ENCODE results near the gene DRC3.
"Not testable (repeated sequence)": the region's sequence is repeated elsewhere in the genome, so short reads cannot be mapped to it uniquely, and the experiment has no call there.

The DRC3 gene

DNA sequence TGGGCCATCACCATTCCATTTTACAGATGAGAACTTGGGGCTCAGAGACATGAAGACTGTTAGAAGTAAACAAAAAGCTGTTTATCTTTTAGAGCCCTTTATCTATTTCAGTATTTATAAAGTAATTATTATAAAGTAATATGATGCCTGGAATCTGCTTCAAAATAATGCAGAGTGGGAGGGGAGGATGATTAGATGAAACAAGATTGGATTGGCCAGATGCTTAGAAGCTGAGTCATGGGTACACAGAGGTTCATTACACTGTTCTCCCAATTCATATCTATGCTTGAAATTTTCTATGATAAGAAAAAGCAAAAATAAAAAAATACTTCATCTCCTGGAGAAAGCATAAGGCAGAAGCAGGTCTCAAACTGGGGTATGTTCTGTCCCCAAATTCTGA lies 29.8 kb upstream of the DRC3 start:
- DNase-seq, result no peak

DNA sequence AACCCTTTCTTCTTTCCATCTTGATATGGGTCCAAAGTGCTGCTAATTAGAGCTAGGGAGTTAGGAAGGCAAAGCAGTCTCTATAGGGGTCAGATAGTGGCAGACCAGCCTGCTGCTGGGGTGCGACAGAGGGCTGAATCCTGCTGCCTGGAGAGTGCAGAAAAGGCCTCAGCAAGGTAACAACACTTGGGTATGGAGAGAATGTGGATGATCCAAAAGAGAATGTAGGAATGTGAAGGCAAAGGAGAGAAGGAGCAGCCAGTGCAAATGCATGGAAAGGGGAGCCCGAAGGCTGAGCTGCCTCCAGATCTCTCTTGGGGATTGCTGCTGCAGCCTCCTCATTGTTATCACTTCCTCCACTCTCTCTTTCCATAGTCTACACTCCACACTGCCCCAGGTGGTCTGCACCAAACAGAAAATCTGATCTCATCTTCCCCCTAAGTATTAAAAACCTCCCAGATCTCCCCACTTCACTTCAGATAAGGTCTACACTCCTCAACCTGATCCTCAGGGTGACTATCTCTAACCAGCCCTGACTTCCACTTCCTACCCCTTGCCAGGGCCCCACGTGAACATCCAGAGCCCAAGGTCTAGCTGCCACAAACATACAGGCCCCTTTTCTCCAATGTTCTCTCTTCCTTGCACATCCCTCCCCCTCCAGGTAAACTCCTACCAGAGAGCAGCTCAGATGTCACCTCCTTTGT lies 29.2 kb upstream of the DRC3 start:
- DNase-seq, result no peak

DNA sequence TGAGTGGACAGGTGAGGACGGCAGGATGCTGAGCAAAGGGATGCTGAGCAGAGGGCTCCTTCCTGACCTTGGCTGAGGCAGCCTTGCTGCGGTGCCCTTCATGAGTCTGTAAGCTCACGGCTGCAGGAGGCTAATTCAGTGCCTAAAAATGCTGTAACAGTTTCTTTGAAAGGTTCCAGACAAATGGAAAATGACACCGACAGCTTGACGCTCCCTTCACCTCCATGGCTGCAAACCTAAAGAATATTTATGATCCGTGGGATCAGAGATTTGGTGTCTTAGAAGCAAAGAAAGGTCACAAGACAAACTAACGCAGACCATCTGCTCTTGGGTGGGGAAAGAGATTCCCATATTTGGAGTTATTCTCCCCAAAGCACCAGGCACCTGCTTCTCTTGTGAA lies 28.4 kb upstream of the DRC3 start:
- no peak for DNase-seq

DNA sequence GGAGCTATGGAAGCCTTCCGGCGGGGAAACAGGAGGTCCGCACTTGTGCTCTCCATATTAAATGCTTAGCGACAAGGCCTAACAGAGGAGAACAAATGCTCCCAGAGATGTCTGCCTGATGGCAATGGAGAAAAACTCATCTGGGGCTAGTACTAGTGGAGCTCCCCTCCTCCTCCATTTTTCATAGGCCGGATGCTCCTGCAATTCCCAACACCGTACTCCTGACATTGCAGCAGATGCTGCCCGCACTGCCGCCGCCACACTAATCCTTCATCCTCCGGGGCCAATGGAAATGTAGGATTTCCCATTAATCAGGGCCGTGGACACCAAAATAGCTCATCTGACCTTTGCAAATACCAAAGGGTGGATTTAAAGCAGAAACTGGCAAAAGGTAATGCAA lies 27.9 kb upstream of the DRC3 start:
- no peak for DNase-seq

DNA sequence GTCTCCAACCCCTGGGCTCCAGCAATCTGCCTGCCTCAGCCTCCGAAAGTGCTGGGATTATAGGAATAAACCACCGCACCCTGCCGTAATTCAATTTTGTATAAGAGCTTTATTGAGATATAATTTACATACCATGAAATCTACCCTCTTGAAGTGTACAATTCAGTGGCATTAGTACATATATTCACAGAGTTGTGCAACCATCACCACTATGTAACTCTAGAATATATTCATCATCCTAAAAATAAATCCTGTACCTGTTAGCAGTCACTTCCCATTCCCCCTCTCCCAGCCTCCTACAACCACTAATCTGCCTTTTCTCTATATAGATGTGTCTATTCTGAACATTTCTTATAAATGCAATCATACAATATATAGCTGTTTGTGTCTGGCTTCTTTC lies 26.6 kb upstream of the DRC3 start:
- DNase-seq, result no peak

DNA sequence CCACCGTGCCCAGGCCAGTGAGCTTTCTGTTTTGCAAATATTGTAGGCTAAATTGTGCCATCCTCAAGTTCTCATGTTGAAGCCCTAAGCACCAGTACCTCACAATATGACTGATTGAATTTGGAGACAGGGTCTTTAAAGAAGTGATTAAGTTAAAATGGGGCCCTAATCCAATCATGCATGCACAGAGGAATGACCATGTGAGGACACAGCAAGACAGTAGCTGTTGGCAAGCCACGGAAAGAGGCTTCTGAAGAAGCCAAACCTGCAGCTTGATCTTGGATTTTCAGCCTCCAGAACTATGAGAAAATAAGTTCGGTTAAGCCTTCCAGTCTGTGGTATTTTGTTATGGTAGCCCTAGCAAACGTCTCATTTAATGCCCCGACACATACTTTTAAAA lies 25.4 kb upstream of the DRC3 start:
- no peak for DNase-seq

DNA sequence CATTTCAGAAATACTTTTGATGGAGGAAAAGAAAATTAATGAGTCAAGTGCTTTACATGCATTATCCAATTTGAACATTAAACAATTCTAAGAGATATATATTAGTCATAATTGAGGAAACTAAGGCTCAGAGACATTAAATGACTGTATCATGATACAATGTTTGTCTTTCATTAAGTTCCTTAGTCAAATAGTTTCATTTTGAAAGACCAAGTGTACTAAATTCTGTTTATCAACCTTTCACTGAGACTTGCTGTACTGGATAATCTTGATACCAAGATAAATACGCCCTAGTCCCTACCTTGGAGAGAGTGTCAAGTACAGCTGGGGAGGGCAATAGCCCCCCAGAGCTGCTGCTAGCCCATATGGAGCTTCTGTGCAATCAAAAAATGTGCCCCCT lies 24.7 kb upstream of the DRC3 start:
- no peak for DNase-seq

DNA sequence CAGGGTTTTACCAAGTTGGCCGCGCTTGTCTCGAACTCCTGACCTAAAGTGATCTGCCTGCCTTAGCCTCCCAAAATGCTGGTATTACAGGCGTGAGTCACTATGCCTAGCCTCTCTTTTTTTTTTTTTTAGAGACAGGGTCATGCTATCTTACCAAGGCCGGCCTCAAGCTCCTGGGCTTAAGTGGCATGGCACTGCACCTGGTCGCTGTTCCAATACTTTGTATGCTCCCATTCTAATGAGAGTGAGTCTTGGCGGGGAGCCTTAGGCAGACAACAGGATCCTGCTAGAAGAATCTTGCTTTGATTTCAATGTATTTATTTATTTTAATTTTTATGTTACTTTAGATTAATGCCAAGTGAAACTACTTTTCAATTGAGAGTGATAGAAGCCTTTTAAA lies 22.3 kb upstream of the DRC3 start:
- no peak for DNase-seq

DNA sequence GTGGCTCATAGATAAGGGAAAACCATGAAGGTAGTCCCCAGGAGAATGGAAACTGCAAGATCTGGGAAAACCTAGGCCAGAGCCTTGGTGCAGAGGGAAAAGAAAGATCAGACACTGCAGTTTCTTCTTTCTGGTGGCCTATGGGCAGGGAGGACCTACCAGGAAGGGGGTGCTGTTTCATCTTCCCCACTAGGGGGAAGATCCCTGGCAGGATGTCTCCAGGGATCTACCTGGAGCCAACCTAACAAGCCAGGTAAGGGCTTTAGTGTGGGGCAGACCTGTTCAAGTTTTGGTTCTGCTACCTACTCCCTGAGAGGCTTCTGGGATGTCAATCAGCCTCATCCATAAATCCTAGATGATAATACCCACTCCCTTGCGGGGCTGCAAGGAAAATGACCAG lies 21.9 kb upstream of the DRC3 start:
- DNase-seq, result no peak

DNA sequence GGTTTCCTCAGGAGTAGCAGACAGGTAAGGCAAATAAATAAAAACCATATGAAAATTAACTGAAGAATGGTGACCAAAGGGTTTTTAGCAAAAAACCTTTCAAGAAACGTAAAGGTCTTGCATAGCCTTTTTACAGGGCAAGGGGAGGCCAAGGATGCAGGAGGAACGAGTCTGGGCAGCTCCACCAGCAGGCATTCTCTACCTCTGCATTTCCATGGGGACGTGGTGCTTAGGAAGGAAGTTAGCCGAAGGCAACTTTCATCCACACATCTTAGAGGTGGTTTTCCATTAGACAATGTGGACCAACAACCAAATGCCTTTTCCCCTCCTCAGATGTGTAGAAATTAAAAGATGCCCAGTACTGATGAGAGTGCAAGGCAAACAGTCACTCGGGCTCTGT lies 21.1 kb upstream of the DRC3 start:
- no peak for DNase-seq

DNA sequence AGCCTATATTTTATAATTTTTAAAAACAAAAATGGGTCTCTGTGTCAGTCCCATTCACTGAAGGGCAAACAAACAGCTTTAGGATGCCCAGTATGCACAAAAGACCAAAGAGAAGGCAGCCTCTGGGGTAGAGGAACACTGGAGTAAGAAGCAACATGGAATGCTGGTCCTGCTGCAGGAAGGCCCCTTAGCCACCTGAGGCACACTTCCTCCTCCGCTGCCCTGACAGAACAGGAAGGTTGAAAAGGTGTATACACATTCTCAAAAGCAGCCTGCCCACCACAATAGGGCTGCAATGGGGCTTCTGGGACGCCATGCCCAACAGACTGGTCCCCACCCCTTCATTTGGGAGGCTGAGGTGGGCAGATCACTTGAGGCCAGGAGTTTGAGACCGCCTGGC lies 20.0 kb upstream of the DRC3 start:
- no peak for DNase-seq

DNA sequence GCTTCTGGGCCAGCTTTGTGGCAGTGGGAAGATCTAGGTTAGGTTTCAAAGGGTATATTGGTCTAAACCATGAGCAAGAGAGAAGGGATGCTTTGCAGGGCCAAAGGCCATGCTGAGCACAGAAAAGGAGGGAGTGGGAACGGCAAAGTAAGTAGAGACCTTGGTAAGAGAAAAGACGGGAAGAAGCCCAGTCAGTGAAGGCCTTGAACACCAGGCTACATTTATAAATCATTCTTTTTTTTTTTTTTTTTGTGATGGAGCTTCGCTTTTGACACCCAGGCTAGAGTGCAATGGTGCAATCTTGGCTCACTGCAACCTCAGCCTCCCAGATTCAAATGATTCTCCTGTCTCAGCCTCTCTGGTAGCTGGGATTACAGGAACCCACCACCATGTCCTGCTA lies 18.6 kb upstream of the DRC3 start:
- DNase-seq, result no peak

DNA sequence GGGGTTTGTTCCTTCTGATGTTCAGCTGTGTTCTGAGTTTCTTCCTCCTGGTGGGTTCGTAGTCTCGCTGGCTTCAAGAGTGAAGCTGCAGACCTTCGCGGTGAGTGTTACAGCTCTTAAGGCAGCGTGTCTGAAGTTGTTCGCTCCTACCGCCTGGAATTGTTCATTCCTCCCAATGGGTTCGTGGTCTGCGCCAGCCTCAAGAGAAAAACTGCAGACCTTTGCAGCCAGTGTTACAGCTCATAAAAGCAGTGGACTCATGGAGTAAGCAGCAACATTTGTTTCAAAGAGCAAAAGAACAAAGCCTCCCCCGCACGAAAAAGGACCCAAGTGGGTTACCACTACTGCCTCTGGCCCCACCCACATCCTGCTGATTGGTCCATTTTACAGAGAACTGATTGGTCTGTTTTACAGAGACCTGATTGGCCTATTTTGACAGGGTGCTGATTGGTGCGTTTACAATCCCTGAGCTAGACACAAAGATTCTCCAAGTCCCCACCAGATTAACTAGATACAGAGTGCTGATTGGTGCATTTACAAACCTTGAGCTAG lies 16.8 kb upstream of the DRC3 start:
- not testable (repeated sequence) for DNase-seq

DNA sequence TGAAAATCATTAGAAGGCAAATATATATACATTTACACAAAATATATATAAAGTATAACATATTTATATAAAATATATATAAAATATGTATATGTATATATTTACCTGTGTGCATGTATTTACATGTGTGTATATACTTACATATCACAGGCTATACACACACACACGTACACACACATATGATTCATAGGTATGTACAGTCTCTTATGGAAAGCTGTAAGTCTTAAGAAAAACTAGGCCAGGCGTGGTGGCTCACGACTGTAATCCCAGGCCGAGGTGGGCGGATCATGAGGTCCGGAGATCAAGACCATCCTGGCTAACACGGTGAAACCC lies 15.1 kb upstream of the DRC3 start:
- DNase-seq, result no peak

DNA sequence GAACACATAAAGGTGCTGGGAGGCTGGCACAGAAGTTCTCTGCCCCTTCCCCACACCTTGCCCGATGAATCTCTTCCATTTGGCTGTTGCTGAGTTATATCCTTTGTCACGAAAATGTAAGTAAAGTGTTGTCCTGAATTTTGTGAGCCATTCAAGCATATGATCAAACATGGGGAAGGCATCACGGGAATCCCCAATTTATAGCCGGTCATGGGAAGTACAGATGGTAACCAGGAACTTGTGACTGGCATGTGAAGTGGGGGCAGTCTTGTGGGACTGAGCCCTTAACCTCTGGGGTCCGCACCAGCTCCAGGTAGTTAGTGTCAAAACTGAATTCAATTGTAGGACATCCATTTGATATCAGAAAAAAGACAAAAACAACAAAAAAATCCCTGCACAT lies 13.7 kb upstream of the DRC3 start:
- no peak for DNase-seq

DNA sequence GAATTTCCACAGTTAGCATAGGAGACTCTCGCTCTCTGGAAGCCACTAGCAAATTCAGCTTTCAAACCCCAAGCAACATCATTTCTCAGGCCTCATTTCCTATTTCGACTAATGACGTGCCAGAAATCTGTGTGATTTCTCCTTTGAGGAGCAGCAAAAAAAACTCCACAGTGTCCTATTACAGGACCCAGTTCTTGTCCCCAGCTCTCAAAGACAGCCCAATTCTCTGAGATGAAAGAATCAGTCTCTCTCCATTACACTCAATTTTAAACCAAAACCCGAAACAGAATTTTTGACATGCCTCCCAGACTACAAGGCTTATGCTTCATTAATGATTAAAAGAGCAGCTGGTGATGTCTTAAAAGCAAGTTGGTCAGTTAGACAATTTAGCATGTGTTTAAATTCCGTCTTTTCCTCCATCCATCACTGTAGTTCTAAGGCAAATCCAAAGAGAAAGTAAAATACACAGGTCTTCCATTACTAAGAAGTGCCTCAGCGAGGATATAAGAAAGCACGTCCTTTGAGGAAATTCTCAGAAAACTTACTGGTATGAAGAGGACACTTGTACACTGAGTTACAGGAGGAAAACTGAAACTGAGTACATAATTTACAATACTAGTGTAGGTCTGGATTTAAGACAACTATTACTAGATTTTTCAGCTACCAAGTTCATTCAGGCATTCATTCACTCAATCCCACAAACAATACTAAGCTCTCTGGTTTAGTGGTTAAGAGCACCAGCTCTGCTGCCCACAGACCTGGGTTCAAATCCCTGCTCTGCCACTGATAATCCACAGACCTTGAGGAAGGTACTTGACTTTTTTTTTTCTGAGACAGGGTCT lies 12.9 kb upstream of the DRC3 start:
- no peak for DNase-seq

DNA sequence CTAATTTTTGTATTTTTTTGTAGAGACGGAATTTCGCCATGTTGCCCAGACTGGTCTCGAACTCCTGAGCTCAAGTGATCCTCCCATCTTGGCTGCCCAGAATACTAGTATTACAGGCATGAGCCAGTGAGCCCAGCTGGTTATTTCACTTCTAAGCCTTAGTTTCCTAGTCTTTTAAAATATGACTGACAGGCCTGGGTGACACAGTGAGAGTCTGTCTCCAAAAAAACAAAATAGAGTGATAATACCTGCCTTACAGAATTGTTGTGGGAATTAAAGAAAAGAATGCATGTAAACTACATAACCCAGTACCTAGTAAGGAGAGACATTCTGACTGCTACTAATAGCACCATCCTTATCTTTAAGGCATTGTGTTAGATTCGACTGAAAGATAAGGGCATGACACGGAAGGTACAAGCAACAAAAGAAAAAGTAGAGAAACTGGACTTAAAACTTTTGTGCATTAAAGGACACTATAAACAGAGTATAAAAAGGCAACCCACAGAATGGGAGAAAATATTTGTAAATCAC lies 12.1 kb upstream of the DRC3 start:
- no peak for DNase-seq

DNA sequence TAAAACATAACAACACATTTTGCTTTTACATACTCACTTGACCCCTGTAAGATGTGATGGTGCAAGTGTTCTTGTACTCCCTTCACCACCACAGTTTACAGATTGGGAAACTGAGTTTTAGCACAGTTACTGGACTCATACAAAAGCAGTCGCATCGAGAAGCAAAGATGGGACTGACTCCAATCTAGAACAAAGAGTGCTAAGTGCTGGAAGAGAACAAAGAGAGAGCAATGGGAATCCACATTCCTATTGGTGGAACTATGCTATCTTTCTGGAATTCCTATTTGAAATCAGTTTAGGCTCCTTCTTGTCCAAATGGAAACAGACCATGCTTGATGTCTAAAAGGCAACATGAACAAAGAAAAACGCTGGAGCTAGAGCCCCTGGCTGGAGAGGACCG lies 9.6 kb upstream of the DRC3 start:
- no peak for DNase-seq

DNA sequence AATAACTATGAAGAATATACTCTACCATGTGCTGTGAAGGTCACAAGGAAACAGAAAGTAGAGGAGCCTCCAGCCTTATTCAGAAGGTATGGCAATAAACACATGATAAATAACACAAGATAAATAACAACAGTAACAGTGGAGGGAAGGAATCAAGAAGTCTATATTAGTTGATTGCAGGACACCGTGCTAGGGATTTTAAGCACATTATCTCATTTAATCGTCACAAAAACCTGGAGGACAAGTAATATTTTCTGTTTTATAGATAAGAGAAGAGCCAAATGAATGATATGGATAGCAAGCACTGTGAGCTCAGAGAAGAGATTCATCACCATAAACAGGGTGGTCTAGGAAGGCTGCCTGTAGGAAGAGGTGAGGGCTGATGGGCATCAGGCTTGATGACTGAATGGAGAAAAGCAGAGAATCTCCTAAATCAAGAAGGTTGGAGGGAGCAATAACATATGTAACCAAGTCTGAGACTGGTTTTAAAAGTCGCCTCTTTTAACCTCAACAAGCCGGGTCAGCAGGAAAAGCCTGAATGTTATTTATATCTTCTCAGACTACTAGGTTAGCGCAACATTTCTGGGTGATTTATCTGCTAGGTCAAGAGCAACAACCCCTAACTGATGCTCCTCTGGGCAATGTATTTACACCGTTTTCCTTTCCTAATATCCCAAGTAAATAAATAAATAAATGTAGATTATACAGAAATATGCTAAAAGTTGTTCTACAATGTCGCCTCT lies 8.8 kb upstream of the DRC3 start:
- DNase-seq, result no peak

DNA sequence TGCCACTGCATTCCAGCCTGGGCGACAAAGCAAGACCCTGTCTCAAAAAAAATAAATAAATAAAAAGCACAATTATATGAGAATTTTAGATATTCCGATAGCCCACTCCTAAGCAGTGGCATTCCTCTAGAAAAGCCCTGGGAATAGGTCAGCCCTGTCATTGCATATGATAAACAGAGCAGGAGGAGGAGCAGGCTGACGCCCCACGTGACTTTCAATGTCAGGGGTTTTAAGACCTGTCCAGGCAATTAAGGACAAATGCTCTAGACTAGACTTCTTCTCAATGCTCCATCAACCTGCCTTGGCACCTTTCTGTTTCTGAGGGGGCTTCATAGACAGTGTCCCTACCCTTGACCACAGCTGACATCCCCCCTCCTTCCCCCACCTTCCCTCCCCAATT lies 8.0 kb upstream of the DRC3 start:
- DNase-seq, result no peak

DNA sequence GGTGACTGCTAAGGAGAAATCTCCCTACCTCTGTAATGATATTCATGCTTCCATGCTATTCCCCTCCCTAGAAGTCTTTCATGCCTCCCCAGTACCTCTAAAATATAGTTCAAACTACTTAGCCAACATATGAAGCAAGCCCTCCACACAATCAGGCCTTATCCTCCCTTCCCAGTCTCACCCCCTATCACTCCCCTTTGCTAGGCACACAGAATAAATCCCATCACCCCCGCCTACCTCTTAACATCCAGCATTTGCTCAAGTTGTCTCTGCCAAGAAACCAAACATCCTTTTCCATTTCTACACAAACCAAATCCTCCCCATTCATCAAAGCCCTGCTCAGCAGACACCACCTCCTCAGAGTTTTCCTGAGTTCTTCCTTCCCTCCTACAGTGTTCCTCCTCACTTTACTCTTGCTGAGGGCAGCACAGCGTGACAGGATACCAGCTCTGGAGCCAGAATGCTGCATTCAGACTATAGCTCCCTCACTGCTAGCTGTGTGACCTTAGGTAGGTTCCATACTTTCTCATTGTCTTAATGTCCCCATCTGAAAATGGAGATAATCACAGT lies 7.4 kb upstream of the DRC3 start:
- no peak for DNase-seq

DNA sequence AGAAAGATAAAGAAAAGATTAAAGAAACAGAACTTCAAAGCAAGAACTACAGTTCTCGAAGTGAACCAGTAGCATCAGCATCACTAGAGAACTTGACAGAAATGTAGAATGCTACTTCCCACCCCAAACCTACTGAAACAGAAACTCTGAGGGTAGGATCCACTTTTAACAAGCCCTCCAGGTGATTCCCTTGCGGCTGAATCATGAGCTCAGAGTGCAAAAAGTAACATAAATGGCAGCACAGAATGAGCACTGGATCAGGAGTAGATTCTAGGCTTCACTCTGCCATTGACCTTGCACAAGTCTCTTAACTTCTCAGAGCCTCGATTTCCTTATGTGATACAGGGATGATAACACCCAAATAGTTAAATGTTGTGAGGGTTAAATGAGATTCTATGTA lies 6.3 kb upstream of the DRC3 start:
- DNase-seq, result no peak

DNA sequence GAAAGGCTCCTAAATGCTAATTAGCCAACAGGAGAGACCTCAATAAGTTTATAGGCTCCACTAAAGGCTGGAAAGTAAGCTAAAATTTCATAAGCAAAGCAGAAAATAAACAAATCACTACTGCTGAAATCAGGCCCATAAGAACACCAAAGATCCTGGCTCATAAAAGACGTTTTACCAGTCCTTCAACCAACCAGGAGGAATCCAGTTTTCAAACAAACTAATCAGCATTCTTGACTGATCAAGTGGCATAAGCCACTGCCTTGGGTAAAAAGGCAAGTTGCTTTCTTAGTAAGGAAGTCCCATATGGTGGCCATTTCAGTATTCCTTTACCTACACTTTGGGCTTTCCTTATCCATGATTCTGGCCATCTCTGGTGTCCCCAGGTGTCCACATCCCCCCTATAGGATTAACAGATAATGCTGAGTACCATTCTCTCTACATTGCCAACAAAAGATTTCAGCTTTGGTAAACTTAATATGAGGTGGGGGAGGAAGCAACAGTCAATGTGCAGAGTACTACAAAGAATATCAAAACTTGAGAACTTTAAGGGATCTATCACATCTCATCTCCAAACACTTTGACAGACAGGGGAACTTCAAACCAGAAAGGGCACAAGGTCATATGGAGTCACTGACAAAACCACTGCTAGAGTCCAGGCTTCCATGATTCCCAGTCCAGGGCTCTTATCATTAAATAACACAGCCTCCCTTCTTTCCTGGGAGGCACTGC lies 1.8 kb upstream of the DRC3 start:
- DNase-seq, result no peak

All from GF-D8 (cell line).